Activated naive CD4-positive, alpha-beta T cell treated with anti-CD3 and anti-CD28 coated beads, Interleukin-2, amount 10 ng/mL, durations not matched to agents 7 days and 5 days (primary cell): ENCODE data around the gene GRM8.

Source experiments
- CTCF ChIA-PET: fragments of 350-600 bp; sonication (Branson Sonifier 250); formaldehyde crosslinking; loops from one replicate; lab custom pipeline; 2021; ENCODE audit warnings: antibody characterized with exemption; lab: Charles Lee
- DNase-seq: peaks from one replicate; pipeline ENCODE4 v3.0.0-alpha.2; 2020
- H3K27ac Mint-ChIP-seq: one replicate; pipeline ENCODE4 v1.8.0; 2021; ENCODE audit warnings: mild to moderate bottlenecking, moderate library complexity, mixed read lengths
- H3K27me3 Mint-ChIP-seq: one replicate; pipeline ENCODE4 v1.8.0; 2021; ENCODE audit warnings: mild to moderate bottlenecking, mixed read lengths
- H3K36me3 Mint-ChIP-seq: one replicate; pipeline ENCODE4 v1.8.0; 2021; ENCODE audit warnings: mixed read lengths
- H3K4me1 Mint-ChIP-seq: one replicate; pipeline ENCODE4 v1.8.0; 2021; ENCODE audit warnings: mixed read lengths
- H3K4me3 Mint-ChIP-seq: one replicate; pipeline ENCODE4 v1.8.0; 2021; ENCODE audit warnings: mild to moderate bottlenecking, moderate library complexity, mixed read lengths
- H3K9me3 Mint-ChIP-seq: one replicate; pipeline ENCODE4 v1.8.0; 2021; ENCODE audit warnings: mixed read lengths

GRM8 gene

GRCh38 chr7:127000725-127001124 lies 252.0 kb downstream of the GRM8 start:
- no peak for DNase-seq
- CTCF ChIA-PET = no interaction called here
- Mint-ChIP-seq H3K27ac (no peak overlapping the region), H3K4me1 (no peaks in the 10 kb centered on the region), H3K27me3 (no peaks in the 10 kb centered on the region), H3K4me3 (no peak overlapping the region), H3K9me3 (no peaks in the 10 kb centered on the region), H3K36me3 (no peaks in the 10 kb centered on the region)

GRCh38 chr7:126996659-126997058 lies 256.1 kb downstream of the GRM8 start:
- Mint-ChIP-seq H3K36me3 (no peaks in the 10 kb centered on the region), H3K27ac (no peak overlapping the region), H3K9me3 (no peaks in the 10 kb centered on the region), H3K27me3 (no peaks in the 10 kb centered on the region), H3K4me3 (no peak overlapping the region), H3K4me1 (no peaks in the 10 kb centered on the region)
- DNase-seq = no peak
- CTCF ChIA-PET = no interaction called here

GRCh38 chr7:126993626-126994213 lies 259.0 kb downstream of the GRM8 start:
- Mint-ChIP-seq H3K27me3 (no peaks in the 10 kb centered on the region), H3K9me3 (no peaks in the 10 kb centered on the region), H3K27ac (no peak overlapping the region), H3K4me3 (no peak overlapping the region), H3K4me1 (no peaks in the 10 kb centered on the region), H3K36me3 (no peaks in the 10 kb centered on the region)
- no peak for DNase-seq
- CTCF ChIA-PET = no interaction called here

- Mint-ChIP-seq H3K9me3 (no peaks in the 10 kb centered on the region), H3K27me3 (no peaks in the 10 kb centered on the region), H3K4me3 (no peak overlapping the region), H3K36me3 (no peaks in the 10 kb centered on the region), H3K27ac (no peak overlapping the region), H3K4me1 (no peaks in the 10 kb centered on the region)
- no peak for DNase-seq
- CTCF ChIA-PET = no interaction called here
These were observed 264.7 kb downstream of the GRM8 start for GRCh38 chr7:126988022-126988421.

- Mint-ChIP-seq H3K4me1 (no peaks in the 10 kb centered on the region), H3K36me3 (no peaks in the 10 kb centered on the region), H3K27me3 (no peaks in the 10 kb centered on the region), H3K27ac (no peak overlapping the region), H3K9me3 (no peaks in the 10 kb centered on the region), H3K4me3 (no peak overlapping the region)
- CTCF ChIA-PET = no interaction called here
- DNase-seq = no peak
These were observed 273.0 kb downstream of the GRM8 start for GRCh38 chr7:126979722-126980121.

GRCh38 chr7:126978865-126979264 lies 273.9 kb downstream of the GRM8 start:
- Mint-ChIP-seq H3K4me3 (no peak overlapping the region), H3K4me1 (no peaks in the 10 kb centered on the region), H3K36me3 (no peaks in the 10 kb centered on the region), H3K27ac (no peak overlapping the region), H3K27me3 (no peaks in the 10 kb centered on the region), H3K9me3 (no peaks in the 10 kb centered on the region)
- CTCF ChIA-PET = no interaction called here
- DNase-seq = no peak

GRCh38 chr7:126973066-126973465 lies 279.7 kb downstream of the GRM8 start:
- CTCF ChIA-PET = no interaction called here
- Mint-ChIP-seq H3K36me3 (no peaks in the 10 kb centered on the region), H3K4me3 (no peak overlapping the region), H3K9me3 (no peaks in the 10 kb centered on the region), H3K27ac (no peak overlapping the region), H3K4me1 (no peaks in the 10 kb centered on the region), H3K27me3 (no peaks in the 10 kb centered on the region)
- DNase-seq = no peak

- H3K4me3 Mint-ChIP-seq = no peak overlapping the region
- no peaks in the 10 kb centered on the region for H3K36me3 Mint-ChIP-seq
- CTCF ChIA-PET = no interaction called here
- no peaks in the 10 kb centered on the region for H3K9me3 Mint-ChIP-seq
- no peak for DNase-seq
- H3K27me3 Mint-ChIP-seq = no peaks in the 10 kb centered on the region
- H3K27ac Mint-ChIP-seq = no peak overlapping the region
- no peaks in the 10 kb centered on the region for H3K4me1 Mint-ChIP-seq
These were observed 280.2 kb downstream of the GRM8 start for GRCh38 chr7:126972571-126972970.

- no peaks in the 10 kb centered on the region for H3K4me1 Mint-ChIP-seq
- no peak overlapping the region for H3K27ac Mint-ChIP-seq
- no peak for DNase-seq
- H3K4me3 Mint-ChIP-seq = no peak overlapping the region
- H3K9me3 Mint-ChIP-seq = no peaks in the 10 kb centered on the region
- H3K27me3 Mint-ChIP-seq = no peaks in the 10 kb centered on the region
- no peaks in the 10 kb centered on the region for H3K36me3 Mint-ChIP-seq
- CTCF ChIA-PET = no interaction called here
These were observed 293.1 kb downstream of the GRM8 start for GRCh38 chr7:126959649-126960048.

GRCh38 chr7:126958367-126958766 lies 294.4 kb downstream of the GRM8 start:
- no peak for DNase-seq
- H3K4me3 Mint-ChIP-seq = no peak overlapping the region
- no peaks in the 10 kb centered on the region for H3K9me3 Mint-ChIP-seq
- no peaks in the 10 kb centered on the region for H3K27me3 Mint-ChIP-seq
- no peak overlapping the region for H3K27ac Mint-ChIP-seq
- no peaks in the 10 kb centered on the region for H3K36me3 Mint-ChIP-seq
- H3K4me1 Mint-ChIP-seq = no peaks in the 10 kb centered on the region
- CTCF ChIA-PET = no interaction called here

- Mint-ChIP-seq H3K36me3 (no peaks in the 10 kb centered on the region), H3K27ac (no peak overlapping the region), H3K9me3 (no peaks in the 10 kb centered on the region), H3K4me1 (no peaks in the 10 kb centered on the region), H3K4me3 (no peak overlapping the region), H3K27me3 (no peaks in the 10 kb centered on the region)
- CTCF ChIA-PET = no interaction called here
- no peak for DNase-seq
These were observed 295.3 kb downstream of the GRM8 start for GRCh38 chr7:126957443-126957842.

- H3K4me3 Mint-ChIP-seq = no peak overlapping the region
- H3K4me1 Mint-ChIP-seq = no peaks in the 10 kb centered on the region
- no peaks in the 10 kb centered on the region for H3K9me3 Mint-ChIP-seq
- CTCF ChIA-PET = no interaction called here
- H3K36me3 Mint-ChIP-seq = no peaks in the 10 kb centered on the region
- no peak overlapping the region for H3K27ac Mint-ChIP-seq
- H3K27me3 Mint-ChIP-seq = no peaks in the 10 kb centered on the region
- DNase-seq = no peak
These were observed 299.3 kb downstream of the GRM8 start for GRCh38 chr7:126953461-126953860.

- Mint-ChIP-seq H3K27me3 (no peaks in the 10 kb centered on the region), H3K36me3 (no peaks in the 10 kb centered on the region), H3K4me3 (no peak overlapping the region), H3K4me1 (no peaks in the 10 kb centered on the region), H3K27ac (no peak overlapping the region), H3K9me3 (no peaks in the 10 kb centered on the region)
- no peak for DNase-seq
- CTCF ChIA-PET = no interaction called here
These were observed 304.1 kb downstream of the GRM8 start for GRCh38 chr7:126948664-126949063.

- H3K4me3 Mint-ChIP-seq = no peak overlapping the region
- no peak for DNase-seq
- H3K27ac Mint-ChIP-seq = no peak overlapping the region
- CTCF ChIA-PET = no interaction called here
- no peaks in the 10 kb centered on the region for H3K36me3 Mint-ChIP-seq
- H3K4me1 Mint-ChIP-seq = no peaks in the 10 kb centered on the region
- no peaks in the 10 kb centered on the region for H3K9me3 Mint-ChIP-seq
- no peaks in the 10 kb centered on the region for H3K27me3 Mint-ChIP-seq
These were observed 311.9 kb downstream of the GRM8 start for GRCh38 chr7:126940723-126941307.

- H3K9me3 Mint-ChIP-seq = no peaks in the 10 kb centered on the region
- H3K4me1 Mint-ChIP-seq = no peaks in the 10 kb centered on the region
- CTCF ChIA-PET = no interaction called here
- no peaks in the 10 kb centered on the region for H3K27me3 Mint-ChIP-seq
- no peak for DNase-seq
- H3K27ac Mint-ChIP-seq = no peak overlapping the region
- no peak overlapping the region for H3K4me3 Mint-ChIP-seq
- no peaks in the 10 kb centered on the region for H3K36me3 Mint-ChIP-seq
These were observed 315.6 kb downstream of the GRM8 start for GRCh38 chr7:126937171-126937570.
